ENCODE results near the gene THBS2.

DNA sequence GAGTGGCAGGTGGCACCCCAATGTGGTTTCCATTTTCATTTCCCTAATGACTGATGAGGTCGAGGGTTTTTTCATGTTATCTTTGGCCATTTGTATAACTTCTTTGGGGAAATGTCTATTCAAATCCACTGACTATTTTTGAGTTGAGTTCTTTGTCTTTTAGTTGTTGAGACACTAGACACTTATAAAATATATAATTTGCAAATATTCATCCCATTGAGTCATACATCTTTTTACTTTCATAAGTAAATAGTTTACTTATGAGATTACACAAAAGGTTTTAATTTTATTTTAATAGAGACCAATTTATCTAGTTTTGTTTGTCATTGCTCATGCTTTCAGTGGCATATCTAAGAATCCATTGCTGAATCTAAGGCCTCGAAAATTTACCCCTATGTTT, 49.5 kb downstream of the THBS2 start:
- TF ChIP-seq, protein P1, sequence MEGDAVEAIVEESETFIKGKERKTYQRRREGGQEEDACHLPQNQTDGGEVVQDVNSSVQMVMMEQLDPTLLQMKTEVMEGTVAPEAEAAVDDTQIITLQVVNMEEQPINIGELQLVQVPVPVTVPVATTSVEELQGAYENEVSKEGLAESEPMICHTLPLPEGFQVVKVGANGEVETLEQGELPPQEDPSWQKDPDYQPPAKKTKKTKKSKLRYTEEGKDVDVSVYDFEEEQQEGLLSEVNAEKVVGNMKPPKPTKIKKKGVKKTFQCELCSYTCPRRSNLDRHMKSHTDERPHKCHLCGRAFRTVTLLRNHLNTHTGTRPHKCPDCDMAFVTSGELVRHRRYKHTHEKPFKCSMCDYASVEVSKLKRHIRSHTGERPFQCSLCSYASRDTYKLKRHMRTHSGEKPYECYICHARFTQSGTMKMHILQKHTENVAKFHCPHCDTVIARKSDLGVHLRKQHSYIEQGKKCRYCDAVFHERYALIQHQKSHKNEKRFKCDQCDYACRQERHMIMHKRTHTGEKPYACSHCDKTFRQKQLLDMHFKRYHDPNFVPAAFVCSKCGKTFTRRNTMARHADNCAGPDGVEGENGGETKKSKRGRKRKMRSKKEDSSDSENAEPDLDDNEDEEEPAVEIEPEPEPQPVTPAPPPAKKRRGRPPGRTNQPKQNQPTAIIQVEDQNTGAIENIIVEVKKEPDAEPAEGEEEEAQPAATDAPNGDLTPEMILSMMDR (IDR thresholded peaks at IDR 0.05) = no peak
- TF ChIP-seq EZH2 (IDR thresholded peaks at IDR 0.05) = no peak
